BE2C (cell line): ENCODE data around the gene RPS3A. TPM values are rescaled to one million over a fixed set of nuclear protein-coding genes. Genes with fewer than 3 reads are reported as not detected.
"Not testable (repeated sequence)": the region's sequence is repeated elsewhere in the genome, so short reads cannot be mapped to it uniquely, and the experiment has no call there.

ENCODE experiments used
- DNase-seq: peaks from one replicate; pipeline ENCODE4 v3.0.0-alpha.2; 2020
- H3K27me3 ChIP-seq: fragments of 250-450 bp; sonication (Bioruptor Pico); 2 replicates; pipeline ENCODE4 v1.5.1; 2020; ENCODE audit warnings: mild to moderate bottlenecking
- H3K36me3 ChIP-seq: fragments of 250-450 bp; sonication (Bioruptor Pico); 2 replicates; pipeline ENCODE4 v1.5.1; 2020; ENCODE audit warnings: mild to moderate bottlenecking
- H3K4me1 ChIP-seq: fragments of 250-450 bp; sonication (Bioruptor Pico); 2 replicates; pipeline ENCODE4 v1.5.1; 2020
- H3K4me3 ChIP-seq: 2 replicates; pipeline ENCODE4 v1.5.1; 2011; ENCODE audit warnings: low read depth, low read length
- H3K9me3 ChIP-seq: fragments of 250-450 bp; sonication (Bioruptor Pico); 2 replicates; pipeline ENCODE4 v1.5.1; 2020
- polyA plus RNA-seq: library from polyadenylated mRNA; unstranded; fragments of >200 nt; gene quantifications from one replicate; pipeline ENCODE4 v1.2.1, GENCODE V29; 2012; ENCODE audit warnings: low read depth, missing spikeins; ENCODE audit not compliant: insufficient read length, insufficient read depth
- TF ChIP-seq, protein P1 (sequence below): IDR thresholded peaks from 2 replicates; pipeline ENCODE4 v1.5.1; 2012; ENCODE audit warnings: mild to moderate bottlenecking, low read depth, low read length

RPS3A gene
- 674 TPM for polyA plus RNA-seq

GRCh38 chr4:151099229-151099975 lies at the start of gene RPS3A:
TSS of gene RPS3A (plus strand) at chr4:151099628. CDS start at chr4:151099653, 25 bp downstream.
- peak; percentile 94 for DNase-seq

DNA sequence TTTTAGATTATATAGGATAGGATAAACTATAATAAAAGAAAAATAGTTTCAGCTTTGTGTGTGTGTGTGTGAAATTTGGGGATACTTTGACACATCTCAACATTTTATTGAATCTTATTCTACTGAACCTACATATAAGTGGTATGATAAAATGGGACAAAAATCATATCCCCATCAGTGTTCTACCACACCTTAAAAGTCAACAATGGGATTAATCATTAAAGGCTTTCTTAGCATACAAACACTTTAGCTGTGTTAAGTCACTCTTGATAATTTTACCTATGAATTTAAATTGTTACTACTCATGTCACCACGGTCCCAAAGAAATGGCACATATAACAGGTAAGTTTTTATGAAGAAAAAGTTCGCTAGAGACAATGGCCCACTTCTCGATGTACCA lies 46.6 kb upstream of the RPS3A start:
- TF ChIP-seq, protein P1, sequence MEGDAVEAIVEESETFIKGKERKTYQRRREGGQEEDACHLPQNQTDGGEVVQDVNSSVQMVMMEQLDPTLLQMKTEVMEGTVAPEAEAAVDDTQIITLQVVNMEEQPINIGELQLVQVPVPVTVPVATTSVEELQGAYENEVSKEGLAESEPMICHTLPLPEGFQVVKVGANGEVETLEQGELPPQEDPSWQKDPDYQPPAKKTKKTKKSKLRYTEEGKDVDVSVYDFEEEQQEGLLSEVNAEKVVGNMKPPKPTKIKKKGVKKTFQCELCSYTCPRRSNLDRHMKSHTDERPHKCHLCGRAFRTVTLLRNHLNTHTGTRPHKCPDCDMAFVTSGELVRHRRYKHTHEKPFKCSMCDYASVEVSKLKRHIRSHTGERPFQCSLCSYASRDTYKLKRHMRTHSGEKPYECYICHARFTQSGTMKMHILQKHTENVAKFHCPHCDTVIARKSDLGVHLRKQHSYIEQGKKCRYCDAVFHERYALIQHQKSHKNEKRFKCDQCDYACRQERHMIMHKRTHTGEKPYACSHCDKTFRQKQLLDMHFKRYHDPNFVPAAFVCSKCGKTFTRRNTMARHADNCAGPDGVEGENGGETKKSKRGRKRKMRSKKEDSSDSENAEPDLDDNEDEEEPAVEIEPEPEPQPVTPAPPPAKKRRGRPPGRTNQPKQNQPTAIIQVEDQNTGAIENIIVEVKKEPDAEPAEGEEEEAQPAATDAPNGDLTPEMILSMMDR: no peak
- Histone ChIP-seq H3K36me3 (no peaks in the 10 kb centered on the region), H3K9me3 (no peaks in the 10 kb centered on the region), H3K4me1 (no peaks in the 10 kb centered on the region), H3K27me3 (no peaks in the 10 kb centered on the region), H3K4me3 (no peak overlapping the region)
- no peak for DNase-seq

More at GRCh38 chr4:151099229-151099975, at the start of gene RPS3A:
- Histone ChIP-seq H3K4me3 (peak within 1 kb of the TSS; percentile 99), H3K4me1 (no peaks in the 10 kb centered on the region), H3K27me3 (no peaks in the 10 kb centered on the region), H3K36me3 (peaks cover 47% of the 10 kb centered on the region), H3K9me3 (no peaks in the 10 kb centered on the region; the same call in 1 of the 2 replicates)
- TF ChIP-seq, protein P1: peak; percentile 88

DNA sequence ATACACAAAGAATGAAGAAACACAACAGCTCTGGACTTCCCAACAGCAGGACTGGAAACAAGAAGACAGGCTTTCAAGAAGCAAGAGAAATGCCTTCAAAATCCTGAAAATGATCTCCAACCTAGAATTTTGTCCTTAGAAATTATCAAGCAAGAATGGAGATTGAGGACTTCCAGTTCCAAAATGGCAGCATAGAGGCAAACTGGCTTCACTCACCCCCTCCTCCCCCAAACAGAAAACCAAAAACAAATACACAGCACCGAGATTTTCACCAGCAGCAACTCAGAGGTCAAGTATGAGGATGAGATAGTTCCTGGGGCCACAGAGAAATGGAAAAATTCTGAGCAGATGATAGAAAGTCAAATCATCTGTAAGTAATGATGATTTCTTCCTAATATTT lies 43.9 kb upstream of the RPS3A start:
- Histone ChIP-seq H3K36me3 (no peaks in the 10 kb centered on the region), H3K4me3 (no peak overlapping the region), H3K4me1 (no peaks in the 10 kb centered on the region), H3K9me3 (no peaks in the 10 kb centered on the region), H3K27me3 (no peaks in the 10 kb centered on the region)
- no peak for DNase-seq
- TF ChIP-seq, protein P1: no peak

GRCh38 chr4:151063143-151063542 lies 36.3 kb upstream of the RPS3A start:
- not testable (repeated sequence) for H3K36me3 ChIP-seq, H3K9me3 ChIP-seq, H3K4me3 ChIP-seq, DNase-seq, H3K4me1 ChIP-seq, H3K27me3 ChIP-seq

- no peak for DNase-seq
- H3K27me3 ChIP-seq: no peaks in the 10 kb centered on the region
- no peaks in the 10 kb centered on the region for H3K36me3 ChIP-seq
- no peak overlapping the region for H3K4me3 ChIP-seq
- H3K9me3 ChIP-seq: no peaks in the 10 kb centered on the region
- no peaks in the 10 kb centered on the region for H3K4me1 ChIP-seq
- TF ChIP-seq, protein P1: no peak
These were observed 32.0 kb upstream of the RPS3A start for GRCh38 chr4:151067316-151067970.

GRCh38 chr4:151074416-151074916 lies 25.0 kb upstream of the RPS3A start:
- no peaks in the 10 kb centered on the region for H3K9me3 ChIP-seq
- H3K4me3 ChIP-seq: no peak overlapping the region
- TF ChIP-seq, protein P1: no peak
- no peaks in the 10 kb centered on the region for H3K27me3 ChIP-seq
- DNase-seq: no peak
- no peaks in the 10 kb centered on the region for H3K36me3 ChIP-seq
- no peaks in the 10 kb centered on the region for H3K4me1 ChIP-seq

GRCh38 chr4:151077978-151078377 lies 21.4 kb upstream of the RPS3A start:
- not testable (repeated sequence) for DNase-seq, H3K4me1 ChIP-seq, H3K4me3 ChIP-seq, H3K36me3 ChIP-seq, H3K9me3 ChIP-seq, H3K27me3 ChIP-seq
